Measurements from ENCODE around the gene BLVRB.

BLVRB gene

DNA sequence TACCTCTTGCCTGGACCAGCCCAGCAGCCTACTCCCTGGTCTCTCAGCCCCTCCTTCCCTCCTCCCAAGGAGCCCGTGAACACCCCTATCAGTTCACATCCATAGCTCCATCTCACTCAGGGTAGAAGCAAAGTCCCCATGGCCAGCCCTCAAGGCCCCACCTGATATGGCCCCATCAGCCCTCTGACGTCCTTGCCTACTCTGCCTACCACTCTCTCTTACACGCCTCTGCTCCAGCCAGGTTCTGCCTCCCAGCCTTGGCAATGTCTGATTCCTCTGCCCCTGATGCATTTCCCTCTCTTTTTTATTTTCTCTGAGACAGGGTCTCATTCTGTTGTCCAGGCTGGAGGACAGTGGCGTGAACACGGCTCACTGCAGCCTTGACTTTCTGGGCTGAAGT is 13.5 kb downstream of the BLVRB start:
- no peak overlapping the region for H3K4me3 Mint-ChIP-seq
- H3K27ac Mint-ChIP-seq, result no peak overlapping the region
- H3K36me3 Mint-ChIP-seq, result no peaks in the 10 kb centered on the region
- DNase-seq, result no peak
- H3K9me3 Mint-ChIP-seq, result no peaks in the 10 kb centered on the region
- no peaks in the 10 kb centered on the region for H3K4me1 Mint-ChIP-seq
- no peaks in the 10 kb centered on the region for H3K27me3 Mint-ChIP-seq
- CTCF ChIA-PET, result interaction anchor here (0.7 to 5.1 kb wide), 2 partner anchors 12 to 97 kb away, joined by 4 to 23 read pairs; partner anchors contain the start of gene BLVRB

DNA sequence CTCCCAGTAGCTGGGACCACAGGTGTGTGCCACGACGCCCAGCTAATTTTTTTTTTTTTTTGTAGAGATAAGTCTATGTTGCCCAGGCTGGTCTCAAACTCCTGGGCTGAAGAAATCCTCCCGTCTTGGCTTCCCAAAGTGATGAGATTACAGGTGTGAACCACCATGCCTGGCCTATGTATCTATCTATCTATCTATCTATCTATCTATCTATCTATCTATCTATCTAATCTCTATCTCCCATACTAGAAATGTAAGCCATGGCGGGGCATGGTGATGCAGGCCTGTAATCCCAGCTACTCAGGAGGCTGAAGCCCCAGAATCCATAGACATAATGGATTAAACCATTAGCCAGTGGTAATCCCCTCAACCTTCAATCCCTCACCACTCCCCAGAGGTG is 14.9 kb downstream of the BLVRB start:
- Mint-ChIP-seq H3K4me1 (peaks cover under 1% of the 10 kb centered on the region), H3K27me3 (peaks cover 4% of the 10 kb centered on the region), H3K4me3 (no peak overlapping the region), H3K9me3 (no peaks in the 10 kb centered on the region), H3K36me3 (no peaks in the 10 kb centered on the region), H3K27ac (no peak overlapping the region)
- DNase-seq, result no peak
- CTCF ChIA-PET, result interaction anchor here (0.9 kb wide), 1 partner anchor 13 kb away, joined by 3 read pairs; no protein-coding TSS in a partner anchor

GRCh38 chr19:40449506-40449905 is 16.0 kb downstream of the BLVRB start:
- no peak for DNase-seq
- H3K4me1 Mint-ChIP-seq, result peaks cover 7% of the 10 kb centered on the region
- H3K27me3 Mint-ChIP-seq, result peaks cover 4% of the 10 kb centered on the region
- no peaks in the 10 kb centered on the region for H3K36me3 Mint-ChIP-seq
- CTCF ChIA-PET, result interaction anchor here (0.9 kb wide), 1 partner anchor 14 kb away, joined by 3 read pairs; no protein-coding TSS in a partner anchor
- no peak overlapping the region for H3K4me3 Mint-ChIP-seq
- H3K27ac Mint-ChIP-seq, result no peak overlapping the region
- no peaks in the 10 kb centered on the region for H3K9me3 Mint-ChIP-seq

DNA sequence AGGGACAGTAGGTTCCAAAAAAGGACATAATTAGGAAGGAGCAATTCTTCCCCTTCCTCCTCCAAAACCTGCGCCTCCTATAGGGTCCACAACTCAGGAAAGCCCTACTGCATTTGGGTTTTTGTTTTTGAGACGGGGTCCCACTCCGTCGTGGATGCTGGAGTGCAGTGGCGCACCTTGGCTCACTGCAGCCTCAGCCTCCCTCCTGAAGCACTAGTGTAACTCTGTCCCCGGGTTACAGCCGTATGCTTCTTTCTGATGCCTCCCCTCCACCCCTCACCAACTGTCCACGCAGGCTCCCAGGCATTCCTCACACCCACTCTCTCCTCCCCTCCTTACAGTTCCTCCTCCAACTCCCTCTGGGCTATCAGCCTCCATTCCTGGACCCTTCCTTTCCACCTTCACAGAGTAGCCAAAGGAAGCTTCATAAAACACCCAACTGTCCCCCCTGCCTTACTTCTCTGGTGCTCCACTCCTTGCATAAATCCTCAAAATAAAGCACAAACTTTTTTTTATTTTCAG is 19.2 kb downstream of the BLVRB start:
- Mint-ChIP-seq H3K4me1 (peaks cover 19% of the 10 kb centered on the region), H3K27ac (no peak overlapping the region), H3K36me3 (peaks cover 7% of the 10 kb centered on the region), H3K27me3 (peaks cover 4% of the 10 kb centered on the region), H3K9me3 (no peaks in the 10 kb centered on the region), H3K4me3 (no peak overlapping the region)
- CTCF ChIA-PET, result no interaction called here
- DNase-seq, result no peak

DNA sequence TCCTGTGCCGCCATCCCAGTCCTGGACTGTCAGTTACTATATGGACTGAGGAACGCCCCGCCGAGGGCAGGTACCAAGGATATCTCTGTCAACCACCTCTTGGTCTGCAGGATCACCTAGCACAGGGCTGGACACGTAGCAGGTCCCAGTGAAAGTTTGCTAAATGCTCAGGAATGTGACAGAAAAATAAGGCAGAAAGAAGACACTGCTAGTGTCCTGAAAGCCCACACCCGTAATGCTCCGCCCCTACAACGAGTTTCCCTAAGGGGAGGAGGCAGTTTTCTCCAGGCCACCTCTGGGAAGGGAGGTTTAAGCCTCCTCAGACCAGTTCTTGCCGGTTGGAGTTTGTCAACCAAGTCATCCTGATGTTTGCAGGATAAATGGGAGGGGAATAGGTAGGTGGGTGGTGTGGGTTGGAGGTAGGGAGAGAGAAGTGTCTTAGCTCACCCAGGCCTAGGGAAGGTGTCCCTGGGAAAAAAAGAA is 19.7 kb downstream of the BLVRB start:
- Mint-ChIP-seq H3K4me3 (peak overlapping the region; percentile 28), H3K36me3 (peaks cover 11% of the 10 kb centered on the region), H3K27ac (no peak overlapping the region), H3K27me3 (peaks cover 4% of the 10 kb centered on the region), H3K4me1 (peaks cover 19% of the 10 kb centered on the region), H3K9me3 (no peaks in the 10 kb centered on the region)
- CTCF ChIA-PET, result no interaction called here
- no peak for DNase-seq

DNA sequence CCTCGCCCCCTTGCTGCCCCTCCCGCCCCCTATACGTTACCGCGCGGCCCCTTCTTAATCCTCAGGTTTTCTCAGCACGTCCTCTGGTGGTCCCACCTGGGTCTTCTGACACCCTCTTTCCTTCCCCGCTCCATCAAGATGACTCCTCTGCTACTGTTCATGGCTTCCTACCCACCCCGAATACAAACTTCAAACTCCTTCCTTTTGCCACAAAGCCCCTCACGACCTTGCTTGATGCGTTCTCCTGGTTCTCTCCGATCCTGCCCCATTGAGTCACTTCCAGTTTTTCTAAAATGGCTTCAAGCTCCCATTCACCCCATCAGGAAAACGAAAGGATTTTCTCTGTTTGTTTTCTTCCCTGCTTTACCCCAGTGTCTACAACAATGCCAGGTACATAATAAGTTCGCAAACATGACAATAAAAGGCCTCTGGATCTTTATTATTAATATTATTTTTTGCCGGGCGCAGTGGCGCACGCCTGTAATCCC is 20.7 kb downstream of the BLVRB start:
- CTCF ChIA-PET, result no interaction called here
- H3K27me3 Mint-ChIP-seq, result peaks cover 4% of the 10 kb centered on the region
- peaks cover 19% of the 10 kb centered on the region for H3K4me1 Mint-ChIP-seq
- H3K4me3 Mint-ChIP-seq, result peak overlapping the region; percentile 97
- H3K27ac Mint-ChIP-seq, result peak overlapping the region; percentile 97
- H3K9me3 Mint-ChIP-seq, result no peaks in the 10 kb centered on the region
- peaks cover 18% of the 10 kb centered on the region for H3K36me3 Mint-ChIP-seq
- no peak for DNase-seq

GRCh38 chr19:40444000-40444824 is 21.3 kb downstream of the BLVRB start, which contains the start of gene SERTAD3:
SERTAD3 (minus strand) TSS chr19:40444335; CDS start chr19:40442080, 2,255 bp downstream.
- H3K4me1 Mint-ChIP-seq, result peaks cover 19% of the 10 kb centered on the region
- peaks cover 4% of the 10 kb centered on the region for H3K27me3 Mint-ChIP-seq
- peak within 1 kb of the TSS; percentile 97 for H3K4me3 Mint-ChIP-seq
- peak; percentile 97 for DNase-seq
- peaks cover 18% of the 10 kb centered on the region for H3K36me3 Mint-ChIP-seq
- H3K9me3 Mint-ChIP-seq, result no peaks in the 10 kb centered on the region
- CTCF ChIA-PET, result interaction anchor here (1.6 to 1.8 kb wide), 2 partner anchors 23 to 139 kb away, joined by 4 to 10 read pairs; no protein-coding TSS in a partner anchor
- peak within 1 kb of the TSS; percentile 97 for H3K27ac Mint-ChIP-seq

GRCh38 chr19:40443131-40443999 is 22.2 kb downstream of the BLVRB start:
- no peaks in the 10 kb centered on the region for H3K9me3 Mint-ChIP-seq
- CTCF ChIA-PET, result interaction anchor here (0.7 to 1.8 kb wide), 5 partner anchors 16 to 138 kb away, joined by 3 to 10 read pairs (median 4); partner anchors contain the start of gene SERTAD1
- peak overlapping the region; percentile 97 for H3K27ac Mint-ChIP-seq
- peaks cover 19% of the 10 kb centered on the region for H3K4me1 Mint-ChIP-seq
- peak overlapping the region; percentile 97 for H3K4me3 Mint-ChIP-seq
- DNase-seq, result peak; percentile 100
- H3K36me3 Mint-ChIP-seq, result peaks cover 18% of the 10 kb centered on the region
- H3K27me3 Mint-ChIP-seq, result peaks cover 4% of the 10 kb centered on the region

DNA sequence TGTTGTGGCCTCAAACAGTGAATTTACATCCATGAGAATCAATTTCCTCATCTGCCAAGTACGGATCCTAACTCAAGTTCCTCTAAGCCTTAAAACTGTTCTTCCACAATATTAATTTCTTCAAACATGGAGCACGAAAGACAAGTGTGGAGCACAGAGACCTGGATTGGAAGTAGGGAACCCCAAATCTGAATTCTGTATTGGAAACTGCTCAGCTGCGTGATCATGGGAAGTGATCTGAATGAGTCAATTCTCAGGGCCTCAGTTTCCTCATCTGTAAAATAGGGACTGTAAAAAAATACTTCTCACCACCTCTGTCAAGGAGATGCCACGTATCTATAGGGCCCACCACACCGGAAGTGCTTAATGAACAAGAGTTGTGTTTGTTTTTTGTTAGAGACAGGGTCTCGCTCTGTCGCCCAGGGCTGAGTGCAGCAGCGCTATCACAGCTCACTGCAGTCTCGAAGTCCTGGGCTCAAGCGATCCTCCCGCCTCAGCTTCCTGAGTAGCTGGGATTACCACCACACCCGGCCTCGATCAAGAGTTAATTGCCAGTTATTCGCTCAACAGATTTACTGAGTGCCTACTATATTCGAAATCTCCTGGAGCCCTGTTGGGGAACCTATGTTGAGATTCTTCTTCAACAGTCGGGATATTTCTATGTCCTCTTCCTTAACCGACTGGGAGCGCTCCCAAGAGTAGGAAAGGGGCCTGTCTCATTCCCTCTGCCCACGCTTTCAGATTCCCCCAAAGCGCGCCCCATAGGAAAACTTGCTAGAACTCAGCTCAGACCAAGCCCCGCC is 23.0 kb downstream of the BLVRB start:
- CTCF ChIA-PET, result interaction anchor here (0.7 to 1.8 kb wide), 5 partner anchors 15 to 137 kb away, joined by 3 to 10 read pairs (median 4); partner anchors contain the start of gene SERTAD1
- Mint-ChIP-seq H3K9me3 (no peaks in the 10 kb centered on the region), H3K4me1 (peaks cover 19% of the 10 kb centered on the region), H3K27me3 (peaks cover 4% of the 10 kb centered on the region), H3K27ac (peak overlapping the region; percentile 97), H3K4me3 (peak overlapping the region; percentile 97), H3K36me3 (peaks cover 18% of the 10 kb centered on the region)
- DNase-seq, result peak; percentile 32

DNA sequence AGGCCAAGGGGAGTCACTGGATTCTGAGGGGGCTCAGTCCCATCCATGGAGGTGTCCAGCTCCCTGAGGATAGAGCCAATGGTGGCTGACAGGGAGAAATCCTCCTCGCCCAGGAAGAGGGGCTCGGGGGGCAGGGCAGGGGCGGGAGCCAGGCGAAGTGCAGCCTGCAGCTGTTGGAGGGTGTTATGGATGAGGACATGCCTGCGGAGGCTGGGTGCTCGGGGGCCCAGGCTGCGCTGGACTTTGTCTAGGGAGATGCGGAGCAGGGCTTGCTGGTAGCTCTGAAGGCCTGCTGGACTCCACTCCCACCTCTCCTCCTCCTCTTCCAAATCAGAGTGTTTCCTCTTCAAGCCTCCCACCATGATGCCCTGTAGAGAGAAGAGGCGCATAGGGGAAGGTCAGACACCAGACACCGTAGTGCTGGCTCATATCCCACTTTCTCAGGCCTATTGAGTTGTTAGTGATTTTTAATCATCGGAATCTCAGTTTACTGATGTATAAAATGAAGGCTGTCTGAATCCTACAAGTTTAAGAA is 23.8 kb downstream of the BLVRB start:
- CTCF ChIA-PET, result no interaction called here
- Mint-ChIP-seq H3K36me3 (peaks cover 18% of the 10 kb centered on the region), H3K27ac (no peak overlapping the region)

GRCh38 chr19:40438284-40438683 is 27.3 kb downstream of the BLVRB start:
- H3K9me3 Mint-ChIP-seq, result no peaks in the 10 kb centered on the region

More for the DNA sequence above, 23.8 kb downstream of the BLVRB start:
- DNase-seq, result no peak
- H3K9me3 Mint-ChIP-seq, result no peaks in the 10 kb centered on the region
- peaks cover 19% of the 10 kb centered on the region for H3K4me1 Mint-ChIP-seq
- H3K27me3 Mint-ChIP-seq, result peaks cover 4% of the 10 kb centered on the region
- H3K4me3 Mint-ChIP-seq, result peak overlapping the region; percentile 97

DNA sequence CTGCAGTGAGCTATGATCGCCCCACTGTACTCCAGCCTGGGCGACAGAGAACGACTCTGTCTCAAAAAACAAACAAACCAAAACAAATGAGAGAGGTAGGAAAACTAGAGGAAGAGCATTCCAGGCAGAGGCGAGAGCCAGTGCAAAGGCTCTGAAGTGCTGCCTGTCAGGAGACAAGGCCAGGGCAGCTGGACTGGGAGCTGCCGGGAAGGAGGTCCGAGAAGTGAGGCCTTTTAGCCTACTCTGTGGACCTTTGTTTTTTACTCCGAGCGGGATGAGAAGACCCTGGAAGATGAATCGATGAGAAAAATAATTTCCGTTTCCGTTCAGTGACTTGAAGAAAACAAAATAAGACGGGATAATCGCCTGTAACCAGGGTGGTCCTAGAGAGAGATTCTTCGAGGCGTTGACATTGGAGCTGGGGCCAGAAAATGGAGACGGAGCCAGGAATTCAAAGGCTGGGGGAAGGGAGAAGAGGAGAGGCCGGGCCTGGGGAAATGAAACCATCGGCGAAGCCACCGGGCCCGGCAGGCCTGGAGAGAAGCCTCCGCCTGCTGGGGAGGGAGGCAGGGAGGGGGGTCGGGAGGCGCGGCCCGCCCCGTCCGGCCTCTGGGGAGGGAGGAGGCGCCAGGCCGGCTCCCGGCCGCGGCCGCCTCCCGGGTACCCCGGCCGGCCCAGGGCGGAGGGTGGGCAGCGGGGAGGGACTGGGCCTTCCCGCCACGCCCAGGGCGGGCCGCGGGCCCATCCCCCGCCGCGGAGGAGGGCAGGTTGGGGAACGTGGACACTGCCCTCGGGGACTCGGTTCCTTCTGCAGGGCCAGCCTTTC is 31.9 kb downstream of the BLVRB start:
- CTCF ChIA-PET, result no interaction called here
- H3K27ac Mint-ChIP-seq, result peak overlapping the region; percentile 95
- no peaks in the 10 kb centered on the region for H3K36me3 Mint-ChIP-seq
- peak overlapping the region; percentile 84 for H3K4me3 Mint-ChIP-seq
- peaks cover 23% of the 10 kb centered on the region for H3K4me1 Mint-ChIP-seq
- DNase-seq, result peak; percentile 79
- no peaks in the 10 kb centered on the region for H3K9me3 Mint-ChIP-seq
- H3K27me3 Mint-ChIP-seq, result peaks cover under 1% of the 10 kb centered on the region

More at GRCh38 chr19:40438284-40438683, 27.3 kb downstream of the BLVRB start:
- Mint-ChIP-seq H3K27ac (no peak overlapping the region), H3K27me3 (no peaks in the 10 kb centered on the region), H3K4me1 (peaks cover 25% of the 10 kb centered on the region), H3K4me3 (no peak overlapping the region), H3K36me3 (peaks cover 18% of the 10 kb centered on the region)
- no peak for DNase-seq
- CTCF ChIA-PET, result no interaction called here

Measured in activated naive CD4-positive, alpha-beta T cell treated with anti-CD3 and anti-CD28 coated beads, Interleukin-2, amount 10 ng/mL, durations not matched to agents 7 days and 5 days (primary cell).